GM12872 (cell line): Measurements from ENCODE around the gene METRNL.

Source experiments
- TF ChIP-seq, protein P1 (sequence below): IDR thresholded peaks from 3 replicates; pipeline ENCODE4 v1.5.1; 2011; ENCODE audit warnings: low read depth, mild to moderate bottlenecking, low read length, moderate library complexity; ENCODE audit not compliant: insufficient read depth

Gene METRNL

DNA sequence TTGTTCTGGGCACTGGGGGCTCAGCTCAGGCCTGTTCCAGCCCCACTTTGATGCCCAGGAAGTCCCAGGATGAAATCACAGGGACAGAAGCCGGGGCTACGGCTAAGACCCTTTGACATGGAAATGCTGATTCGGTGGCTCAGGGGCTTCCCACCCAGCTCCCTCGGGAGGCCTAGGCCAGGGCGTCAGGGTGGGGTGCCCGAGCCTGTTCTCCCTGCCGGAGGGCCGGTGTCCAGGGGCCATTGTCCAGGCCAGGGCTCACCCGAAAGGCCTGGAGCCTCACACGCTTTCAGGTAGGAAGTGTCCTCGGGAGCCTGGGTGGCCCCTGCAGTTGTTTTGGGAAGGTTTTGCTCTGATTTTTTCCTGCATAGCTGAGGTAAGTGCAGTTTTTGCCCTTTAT, 34.0 kb downstream of the METRNL start:
- TF ChIP-seq, protein P1, sequence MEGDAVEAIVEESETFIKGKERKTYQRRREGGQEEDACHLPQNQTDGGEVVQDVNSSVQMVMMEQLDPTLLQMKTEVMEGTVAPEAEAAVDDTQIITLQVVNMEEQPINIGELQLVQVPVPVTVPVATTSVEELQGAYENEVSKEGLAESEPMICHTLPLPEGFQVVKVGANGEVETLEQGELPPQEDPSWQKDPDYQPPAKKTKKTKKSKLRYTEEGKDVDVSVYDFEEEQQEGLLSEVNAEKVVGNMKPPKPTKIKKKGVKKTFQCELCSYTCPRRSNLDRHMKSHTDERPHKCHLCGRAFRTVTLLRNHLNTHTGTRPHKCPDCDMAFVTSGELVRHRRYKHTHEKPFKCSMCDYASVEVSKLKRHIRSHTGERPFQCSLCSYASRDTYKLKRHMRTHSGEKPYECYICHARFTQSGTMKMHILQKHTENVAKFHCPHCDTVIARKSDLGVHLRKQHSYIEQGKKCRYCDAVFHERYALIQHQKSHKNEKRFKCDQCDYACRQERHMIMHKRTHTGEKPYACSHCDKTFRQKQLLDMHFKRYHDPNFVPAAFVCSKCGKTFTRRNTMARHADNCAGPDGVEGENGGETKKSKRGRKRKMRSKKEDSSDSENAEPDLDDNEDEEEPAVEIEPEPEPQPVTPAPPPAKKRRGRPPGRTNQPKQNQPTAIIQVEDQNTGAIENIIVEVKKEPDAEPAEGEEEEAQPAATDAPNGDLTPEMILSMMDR: no peak

DNA sequence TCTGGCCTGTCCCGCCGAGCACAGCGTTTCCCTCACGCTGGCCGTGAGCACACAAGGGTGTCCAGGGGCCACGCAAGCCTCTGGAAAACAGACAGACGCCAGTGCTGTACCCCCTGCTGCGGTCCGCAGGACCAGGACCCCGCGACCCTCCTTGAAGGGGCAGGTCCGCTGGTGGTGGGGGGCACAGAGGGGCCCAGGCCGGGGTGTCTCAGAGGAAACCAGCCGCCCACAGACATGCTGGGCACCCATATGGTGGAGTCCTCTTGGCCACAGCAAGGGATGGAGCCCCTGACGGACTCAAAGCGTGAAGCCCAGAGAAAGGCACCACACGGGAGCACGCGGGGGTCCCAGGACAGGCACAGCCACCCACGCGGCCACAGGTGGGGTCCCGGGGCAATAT, 34.4 kb downstream of the METRNL start:
- TF ChIP-seq, protein P1: no peak

DNA sequence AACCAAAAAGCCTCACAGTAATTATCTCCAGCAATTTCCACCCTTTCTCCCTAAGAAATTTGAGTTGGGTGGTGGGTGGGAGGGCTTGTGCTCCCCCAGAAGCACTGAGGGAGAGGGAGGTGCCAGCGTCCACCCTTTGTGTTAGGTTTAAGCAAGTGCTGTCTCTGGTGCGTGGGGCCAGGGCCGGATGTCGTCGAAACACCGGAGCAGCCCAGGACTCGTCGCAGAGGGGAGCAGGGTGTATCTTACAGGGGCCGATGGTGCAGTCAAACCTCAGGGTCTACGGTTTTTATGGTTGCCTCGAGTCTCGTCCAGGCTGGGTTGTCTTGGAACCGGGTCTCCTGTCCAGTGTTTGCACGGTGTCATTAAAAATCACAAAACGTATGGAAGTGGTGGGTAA, 35.3 kb downstream of the METRNL start:
- TF ChIP-seq, protein P1: no peak

DNA sequence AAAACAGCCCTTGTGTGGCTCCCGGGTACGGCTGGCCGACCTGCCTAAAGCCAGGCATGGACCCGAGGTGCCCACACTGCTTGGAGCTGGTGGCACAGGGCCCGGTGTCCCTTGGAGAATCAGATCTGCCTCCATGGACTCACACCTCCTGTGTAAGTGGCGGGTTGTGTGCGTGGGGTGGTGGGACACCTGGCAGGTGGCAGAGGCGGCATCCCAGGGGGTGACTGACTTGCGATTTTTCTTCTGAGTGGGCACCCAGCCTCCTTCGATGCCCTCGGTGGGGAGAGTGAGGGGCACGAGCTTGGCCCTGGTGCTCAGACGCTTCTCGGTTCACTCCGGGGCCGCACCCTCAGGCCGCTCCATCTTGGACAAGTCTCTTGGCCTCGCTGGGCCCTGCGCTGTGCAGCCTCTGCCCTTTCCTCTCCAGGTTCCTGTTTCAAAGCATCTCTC, 35.8 kb downstream of the METRNL start:
- TF ChIP-seq, protein P1: no peak

DNA sequence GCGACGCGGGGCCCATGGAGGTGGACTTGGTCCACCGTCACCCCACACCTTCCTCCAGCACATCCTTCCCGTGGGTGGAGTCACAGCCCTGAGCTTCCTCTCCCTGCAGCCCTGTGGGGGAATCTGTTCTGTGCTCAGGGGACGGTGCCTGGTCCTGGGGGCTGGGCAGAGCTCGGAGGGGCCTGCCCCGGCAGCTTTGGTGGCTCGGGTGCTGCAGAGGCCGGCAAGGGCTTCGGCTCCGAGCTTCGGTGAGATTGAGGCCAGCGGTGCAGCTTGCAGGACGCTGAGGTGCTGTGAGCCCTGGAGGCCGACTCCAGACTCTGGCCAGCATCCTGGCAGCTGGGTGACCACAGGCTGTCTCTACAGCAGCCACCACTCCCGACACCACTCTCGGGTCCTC, 36.4 kb downstream of the METRNL start:
- TF ChIP-seq, protein P1: no peak

DNA sequence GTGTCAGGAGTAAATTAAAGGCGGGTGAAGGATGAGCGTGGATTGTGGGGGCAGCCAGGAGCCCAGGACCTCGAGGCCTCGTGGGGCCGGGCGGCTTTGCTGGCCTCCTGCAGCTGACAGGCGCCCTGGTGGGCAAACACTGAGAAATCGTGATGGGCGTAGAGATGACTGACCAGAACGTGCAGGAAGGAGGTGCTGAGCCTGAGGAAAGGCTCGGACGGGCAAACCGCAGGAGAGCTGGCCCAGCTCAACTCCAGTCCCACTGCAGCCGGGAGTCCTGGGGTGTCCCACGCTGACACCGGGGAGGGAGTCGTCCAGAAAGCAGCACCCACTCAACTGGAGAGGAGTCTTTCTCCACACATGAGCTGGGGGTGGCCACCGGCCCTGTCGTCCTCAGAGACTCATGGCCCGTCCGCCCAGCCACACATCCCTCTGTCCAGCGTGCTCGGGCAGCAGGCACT, 36.9 kb downstream of the METRNL start:
- TF ChIP-seq, protein P1: no peak

DNA sequence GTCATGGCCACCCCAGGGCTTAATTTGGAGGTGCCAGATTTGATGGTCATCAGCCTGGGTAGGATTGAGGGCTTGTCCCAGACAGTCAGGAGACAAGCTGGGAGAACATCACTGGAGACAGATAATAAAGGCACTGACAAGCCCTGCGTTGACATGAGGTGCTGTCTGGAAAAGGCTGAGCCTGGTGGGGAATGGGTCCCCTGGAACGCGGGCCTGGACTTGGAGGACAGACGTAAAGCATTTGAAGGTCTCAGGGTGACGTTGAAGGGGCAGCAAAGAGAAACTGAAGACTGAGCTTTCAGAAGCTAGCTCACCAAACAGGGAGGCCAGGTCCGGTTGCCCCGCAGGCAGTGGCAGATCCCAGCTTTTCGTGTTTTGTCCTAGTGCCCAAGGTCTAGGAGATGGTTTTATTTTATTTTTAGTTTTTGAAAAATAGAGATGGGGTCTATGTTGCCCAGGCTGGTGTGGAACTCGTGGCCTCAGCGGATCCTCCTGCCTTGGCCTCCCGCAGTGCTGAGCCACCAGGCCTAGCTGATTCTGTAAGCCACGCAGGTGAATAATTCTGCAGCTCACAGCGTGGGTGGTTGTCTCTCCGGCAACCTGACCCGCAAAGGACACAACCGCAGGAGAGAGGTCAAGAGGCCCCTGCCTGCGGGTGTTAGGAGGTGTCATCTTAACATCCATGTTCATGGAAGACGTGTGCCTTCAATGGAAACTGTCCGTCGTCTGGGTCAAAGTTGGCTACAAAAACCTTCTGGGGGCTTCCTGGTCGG, 37.6 kb downstream of the METRNL start:
- TF ChIP-seq, protein P1: no peak

DNA sequence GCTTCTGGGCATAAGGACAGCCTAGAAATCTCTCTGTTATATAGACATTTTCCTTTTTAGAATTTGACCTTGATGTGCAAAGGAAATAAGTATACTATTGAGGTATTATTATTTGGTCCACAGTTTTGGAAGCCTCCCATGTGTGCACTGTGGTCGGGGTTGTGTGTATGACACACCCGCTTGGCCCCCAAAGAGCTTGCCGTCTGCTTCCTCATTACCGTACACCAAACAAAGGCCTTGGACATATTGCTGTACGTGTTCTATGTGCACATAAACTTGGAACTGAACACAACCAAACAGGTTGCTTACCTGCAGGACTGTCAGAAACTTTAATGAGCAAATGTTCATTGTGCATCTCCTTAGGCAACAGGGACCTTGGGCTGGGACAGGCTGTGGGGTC, 38.2 kb downstream of the METRNL start:
- TF ChIP-seq, protein P1: no peak
